NCI-H460 (cell line): ENCODE results near the gene PIGBOS1. TPM values are rescaled to one million over a fixed set of nuclear protein-coding genes. Genes with fewer than 3 reads are reported as not detected.
A peak's percentile ranks its signal among the peaks of the same experiment; 100 is the strongest.
"Not testable (repeated sequence)": the region's sequence is repeated elsewhere in the genome, so short reads cannot be mapped to it uniquely, and the experiment has no call there.

Experiments used
- DNase-seq: peaks from one replicate; pipeline ENCODE4 v3.0.0-alpha.2; 2016; ENCODE audit warnings: low read depth; ENCODE audit errors: extremely low read depth
- total RNA-seq: library from RNA; depleted of rRNA; stranded (reverse); fragments of >200 nt; shearing (Covaris generic); gene quantifications from 2 replicates; pipeline ENCODE4 v1.2.3, GENCODE V29; 2014

Gene PIGBOS1
- total RNA-seq, 1 experiment from 2014 or later, result 23.9 TPM

GRCh38 chr15:55302801-55303200 is 16.1 kb downstream of the PIGBOS1 start:
- not testable (repeated sequence) for DNase-seq

GRCh38 chr15:55297315-55297714 is 21.6 kb downstream of the PIGBOS1 start:
- DNase-seq, result no peak

GRCh38 chr15:55290528-55291057 is 28.3 kb downstream of the PIGBOS1 start:
- peak; percentile 76 for DNase-seq

- DNase-seq, result peak; percentile 57
Observed at GRCh38 chr15:55289746-55290527, 29.0 kb downstream of the PIGBOS1 start, which contains the start of gene RAB27A. Gene RAB27A, minus strand, starts transcription at chr15:55289813. Its CDS starts 54,879 bp downstream, at chr15:55234934.

GRCh38 chr15:55289011-55289745 is 29.7 kb downstream of the PIGBOS1 start:
- DNase-seq, result no peak

- no peak for DNase-seq
Observed at GRCh38 chr15:55288006-55288717, 30.8 kb downstream of the PIGBOS1 start.

DNA sequence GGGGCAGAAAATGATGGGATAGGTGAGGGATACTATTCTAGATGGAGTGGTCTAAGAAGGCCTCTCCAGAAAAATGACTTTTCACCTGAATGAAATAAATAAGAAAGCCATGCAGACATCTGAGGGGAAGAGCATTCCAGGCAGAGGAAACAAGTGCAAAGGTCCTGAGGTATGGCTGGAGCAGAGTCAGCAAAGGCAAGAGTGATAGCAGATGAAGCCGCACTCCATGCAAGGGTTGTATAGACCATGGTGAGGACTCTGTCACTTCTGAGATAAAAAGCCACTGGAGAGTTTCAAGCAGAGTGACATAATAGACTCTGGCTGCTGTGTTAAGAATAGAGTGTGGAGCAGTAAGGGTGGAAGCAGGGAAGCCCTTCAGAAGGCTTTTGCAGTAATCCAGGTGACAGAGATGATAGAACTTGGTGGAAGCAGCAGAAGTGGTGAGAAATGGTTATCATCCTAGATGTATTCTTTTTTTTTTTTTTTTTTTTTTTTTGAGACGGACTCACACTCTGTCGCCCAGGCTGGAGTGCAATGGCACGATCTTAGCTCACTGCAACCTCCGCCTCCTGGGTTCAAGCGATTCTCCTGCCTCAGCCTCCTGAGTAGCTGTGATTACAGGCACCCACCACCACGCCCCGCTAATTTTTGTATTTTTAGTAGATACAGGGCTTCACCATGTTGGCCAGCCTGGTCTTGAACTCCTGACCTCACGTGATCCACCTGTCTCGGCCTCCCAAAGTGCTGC is 32.3 kb downstream of the PIGBOS1 start:
- not testable (repeated sequence) for DNase-seq

DNA sequence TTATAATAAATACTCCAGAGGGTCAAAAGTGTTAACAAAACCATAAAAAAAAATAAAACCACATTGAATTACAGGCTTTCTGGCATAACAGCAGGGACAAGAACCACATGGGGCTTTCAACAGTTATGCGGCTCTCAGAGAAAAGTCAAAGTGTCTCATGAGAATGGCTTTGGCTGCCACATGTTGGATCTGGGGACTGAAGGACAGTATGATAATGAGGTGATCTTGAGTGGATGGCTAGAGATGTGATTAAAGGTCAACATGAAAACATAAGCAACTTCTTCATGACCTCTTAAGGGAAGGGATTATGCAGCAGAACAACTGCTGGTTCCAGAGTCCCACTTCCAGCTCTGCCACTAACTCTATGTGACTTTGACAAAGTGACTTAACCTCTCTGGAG is 34.5 kb downstream of the PIGBOS1 start:
- no peak for DNase-seq

GRCh38 chr15:55283379-55284147 is 35.4 kb downstream of the PIGBOS1 start:
- DNase-seq, result no peak

- DNase-seq, result no peak
Observed at GRCh38 chr15:55282284-55282833, 36.6 kb downstream of the PIGBOS1 start.

DNA sequence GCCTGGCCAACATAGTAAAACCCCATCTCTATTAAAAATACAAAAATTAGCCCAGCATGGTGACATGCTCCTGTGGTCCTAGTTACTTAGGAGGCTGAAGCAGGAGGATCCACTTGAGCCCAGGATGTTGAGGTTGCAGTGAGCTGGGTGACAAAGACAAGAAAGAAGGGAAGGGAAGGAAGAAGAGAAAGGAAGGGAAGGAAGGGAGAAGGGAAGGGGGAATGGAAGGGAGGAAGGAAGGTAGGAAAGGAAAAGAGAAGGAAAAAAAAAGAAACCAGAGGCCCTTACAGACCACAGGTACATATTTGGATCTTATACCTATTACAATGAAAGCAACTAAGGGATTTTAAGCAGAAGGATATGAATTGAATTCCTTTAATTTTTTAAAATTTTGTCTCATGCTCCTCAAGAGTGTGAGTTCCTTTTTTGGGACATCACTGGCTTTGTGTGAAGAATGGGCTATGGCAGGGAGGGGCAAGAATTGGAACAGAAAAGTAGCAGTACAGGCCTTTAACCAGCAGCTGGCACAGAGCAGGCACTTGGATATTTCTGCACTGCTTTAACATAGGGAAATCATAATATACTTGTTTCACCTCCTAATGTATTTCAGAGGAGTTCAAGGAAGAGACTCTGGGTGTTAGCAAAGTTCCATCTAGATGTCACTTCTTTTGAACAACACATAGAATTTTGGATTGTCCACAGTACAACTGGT is 37.2 kb downstream of the PIGBOS1 start:
- no peak for DNase-seq

DNA sequence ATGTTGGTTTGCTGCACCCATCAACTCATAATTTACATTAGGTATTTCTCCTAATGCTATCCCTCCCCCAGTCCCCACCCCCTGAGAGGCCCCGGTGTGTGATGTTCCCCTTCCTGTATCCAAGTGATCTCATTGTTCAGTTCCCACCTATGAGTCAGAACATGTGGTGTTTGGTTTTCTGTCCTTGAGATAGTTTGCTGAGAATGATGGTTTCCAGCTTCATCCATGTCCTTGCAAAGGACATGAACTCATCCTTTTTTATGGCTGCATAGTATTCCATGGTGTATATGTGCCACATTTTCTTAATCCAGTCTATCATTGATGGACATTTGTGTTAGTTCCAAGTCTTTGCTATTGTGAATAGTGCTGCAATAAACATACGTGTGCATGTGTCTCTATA is 38.3 kb downstream of the PIGBOS1 start:
- not testable (repeated sequence) for DNase-seq

GRCh38 chr15:55279746-55280351 is 39.1 kb downstream of the PIGBOS1 start:
- DNase-seq, result no peak

- DNase-seq, result no peak
Observed at GRCh38 chr15:55279100-55279745, 39.7 kb downstream of the PIGBOS1 start.

- DNase-seq, result no peak
Observed at GRCh38 chr15:55277715-55278114, 41.2 kb downstream of the PIGBOS1 start.

GRCh38 chr15:55277116-55277564 is 41.8 kb downstream of the PIGBOS1 start:
- DNase-seq, result no peak

GRCh38 chr15:55276324-55276723 is 42.6 kb downstream of the PIGBOS1 start:
- no peak for DNase-seq
